Fibroblast of peridontal ligament (primary cell): ENCODE data around the gene MAP1LC3B2.

Experiments
- DNase-seq: peaks from one replicate; pipeline ENCODE4 v3.0.0-alpha.2; 2010; ENCODE audit errors: extremely low read depth

MAP1LC3B2 gene

DNA sequence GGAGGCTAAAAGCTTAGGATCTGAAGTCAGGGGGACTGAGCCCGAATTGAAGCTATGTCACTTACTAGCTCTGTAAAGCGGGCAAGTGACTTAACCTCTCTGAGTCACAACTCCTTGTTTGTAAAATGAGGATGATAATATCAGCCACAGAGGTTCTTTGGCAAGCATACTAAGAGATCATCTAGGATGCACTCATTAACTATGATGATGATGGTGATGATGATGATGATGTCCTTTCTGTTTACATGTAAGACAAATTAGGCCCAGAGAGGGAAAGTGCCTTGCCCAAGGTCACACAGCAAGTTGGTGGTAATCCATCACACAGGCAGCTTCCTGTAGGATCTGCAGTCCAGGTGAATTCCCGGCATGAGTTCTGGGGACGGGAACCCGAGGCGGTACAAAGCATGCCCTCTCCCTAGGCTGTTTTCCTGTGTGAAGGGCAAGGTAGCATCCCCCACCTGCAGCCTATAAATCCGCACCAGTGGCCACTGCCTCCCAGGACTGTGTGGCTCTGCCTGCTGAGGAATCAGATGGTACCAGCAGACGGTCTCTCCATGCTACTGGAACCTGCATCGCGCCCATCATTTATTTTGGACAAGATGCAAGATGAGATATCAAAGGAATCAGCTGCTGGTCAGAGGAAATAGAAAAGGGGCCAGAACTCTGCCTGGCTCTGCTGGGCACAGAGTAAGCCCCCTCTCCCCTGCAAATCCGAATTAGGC lies 55.2 kb downstream of the MAP1LC3B2 start:
- DNase-seq: no peak

DNA sequence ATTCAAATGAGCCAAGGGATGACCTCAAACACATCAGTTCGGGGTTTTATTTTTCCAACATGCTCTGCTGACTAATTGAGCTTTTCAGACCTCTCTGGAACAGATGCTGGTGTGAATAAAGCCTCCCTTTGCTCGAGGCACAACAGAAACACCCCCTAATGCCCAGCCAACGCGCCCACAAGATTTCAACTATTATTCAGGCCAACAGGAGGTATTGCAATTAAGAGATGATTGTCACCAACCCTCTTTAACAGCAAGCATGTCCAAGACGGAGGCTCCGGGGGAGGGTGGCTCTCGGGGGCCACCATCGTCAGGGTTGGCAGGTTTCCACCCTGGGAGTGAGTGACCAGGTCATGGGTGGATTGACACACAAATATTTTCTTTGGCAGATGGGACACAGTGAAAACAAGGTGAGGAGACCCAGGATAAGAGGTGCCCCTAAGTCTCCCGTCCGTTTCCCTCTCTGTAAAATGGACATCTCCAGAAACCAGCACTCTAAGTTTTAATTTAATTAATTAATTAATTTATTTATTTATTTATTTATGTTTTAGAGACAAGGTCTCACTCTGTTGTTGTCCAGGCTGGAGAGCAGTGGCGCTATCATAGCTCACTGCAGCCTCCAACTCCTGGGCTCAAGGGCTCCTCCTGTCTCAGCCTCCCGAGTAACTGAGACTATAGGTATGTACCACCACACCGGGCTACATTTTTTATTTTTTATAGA lies 56.1 kb downstream of the MAP1LC3B2 start:
- DNase-seq: no peak

DNA sequence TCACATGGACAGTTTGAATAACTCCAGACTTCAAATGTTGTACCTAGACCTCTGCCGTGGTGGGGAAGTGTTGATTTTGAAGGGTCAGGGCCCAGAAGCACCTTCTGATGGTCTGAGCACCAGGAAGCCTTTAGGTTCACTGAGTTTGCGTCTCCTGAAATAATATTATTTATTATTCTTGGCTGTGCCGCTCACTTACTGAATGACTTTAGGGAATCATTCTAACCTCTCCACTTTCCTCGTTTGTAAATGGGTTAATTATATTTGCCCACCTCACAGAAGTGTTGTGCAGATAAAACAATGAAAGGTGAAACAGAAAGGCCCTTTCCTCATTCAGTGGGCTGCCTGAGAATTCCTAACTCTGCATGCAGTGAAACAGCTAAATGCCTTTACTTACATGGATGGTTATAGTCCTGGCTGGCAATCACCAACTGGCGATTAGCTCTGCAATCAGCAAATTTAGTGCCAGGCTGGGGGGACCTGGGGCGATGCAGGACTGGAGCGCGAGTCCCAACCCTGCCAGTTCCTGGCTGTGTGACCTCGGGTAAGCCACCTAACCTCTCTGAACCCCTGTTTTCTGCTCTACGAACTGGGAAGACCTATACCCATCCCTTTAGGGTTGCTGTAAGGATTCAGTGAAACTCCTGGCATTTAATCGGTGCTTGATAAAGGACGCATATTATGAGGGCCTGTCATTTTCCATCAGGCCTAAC lies 57.5 kb downstream of the MAP1LC3B2 start:
- DNase-seq: no peak

DNA sequence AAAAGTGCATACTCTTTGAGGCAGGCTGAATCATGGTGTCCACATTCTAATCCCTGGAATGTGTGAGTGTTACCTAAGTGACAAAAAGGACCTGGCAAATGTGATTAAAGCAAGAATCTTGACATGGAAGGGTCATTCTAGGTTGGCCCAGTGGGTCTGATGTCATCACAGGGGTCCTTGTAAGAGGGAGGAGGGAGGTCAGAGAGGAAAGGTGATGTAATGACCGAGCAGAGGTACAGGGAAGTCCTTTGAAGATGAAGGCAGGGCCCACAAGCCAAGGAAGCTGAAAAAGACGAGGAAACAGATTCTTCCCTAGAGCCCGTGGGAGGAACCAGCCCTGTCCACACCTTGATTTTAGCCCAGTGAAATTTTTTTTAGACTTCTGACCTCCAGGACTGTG lies 60.1 kb downstream of the MAP1LC3B2 start:
- no peak for DNase-seq

DNA sequence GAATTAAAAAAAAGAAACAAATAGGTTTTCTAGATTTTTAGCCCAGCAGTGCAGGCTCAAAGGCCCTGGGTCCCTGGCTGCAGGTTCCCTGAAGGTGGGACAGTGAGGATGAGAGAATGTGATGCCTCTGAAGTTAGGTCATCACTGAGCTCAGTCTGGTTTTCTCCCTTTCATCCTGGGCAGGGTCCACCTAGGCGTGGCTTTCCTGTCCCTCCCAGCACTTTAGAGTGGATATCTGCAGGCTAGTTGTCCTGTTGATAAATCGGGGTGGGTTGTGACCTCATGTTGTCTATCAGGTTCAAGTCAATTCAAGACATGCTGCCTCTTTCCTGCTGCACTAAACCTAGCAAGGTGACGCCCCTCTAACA lies 60.9 kb downstream of the MAP1LC3B2 start:
- no peak for DNase-seq

DNA sequence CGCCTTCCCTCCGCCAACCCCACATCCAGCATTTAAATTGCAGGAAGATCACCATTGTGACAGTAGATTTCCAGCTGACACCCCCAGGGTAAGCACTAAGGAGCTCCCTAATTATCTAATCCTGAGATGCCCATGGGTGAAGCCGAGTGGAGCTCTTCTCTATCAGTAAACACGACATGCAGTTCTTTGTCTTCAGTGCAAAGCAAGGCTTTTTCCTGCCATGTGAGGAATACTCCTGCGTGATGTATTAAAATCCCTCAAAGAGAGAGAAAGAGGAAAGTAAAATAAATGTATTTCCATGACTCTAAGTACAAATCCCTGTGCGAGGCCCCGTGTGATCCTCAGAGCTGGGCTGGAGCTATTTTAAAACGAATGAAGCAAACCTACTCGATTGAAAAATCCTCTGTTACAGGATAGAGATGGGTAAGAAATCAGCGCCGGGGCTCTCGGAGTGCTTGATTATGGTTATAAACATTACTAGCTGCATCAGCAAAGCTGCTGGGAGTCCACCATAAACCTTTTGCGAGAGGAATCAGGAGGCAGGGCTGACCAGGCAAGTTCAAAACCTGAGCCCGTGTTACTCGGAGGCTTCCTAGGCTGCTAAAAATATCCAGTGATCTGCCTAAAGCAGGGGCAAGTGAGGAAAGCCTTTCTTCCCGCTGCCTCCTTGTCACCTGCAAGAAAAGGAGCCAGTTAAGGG lies 61.5 kb downstream of the MAP1LC3B2 start:
- DNase-seq: no peak

DNA sequence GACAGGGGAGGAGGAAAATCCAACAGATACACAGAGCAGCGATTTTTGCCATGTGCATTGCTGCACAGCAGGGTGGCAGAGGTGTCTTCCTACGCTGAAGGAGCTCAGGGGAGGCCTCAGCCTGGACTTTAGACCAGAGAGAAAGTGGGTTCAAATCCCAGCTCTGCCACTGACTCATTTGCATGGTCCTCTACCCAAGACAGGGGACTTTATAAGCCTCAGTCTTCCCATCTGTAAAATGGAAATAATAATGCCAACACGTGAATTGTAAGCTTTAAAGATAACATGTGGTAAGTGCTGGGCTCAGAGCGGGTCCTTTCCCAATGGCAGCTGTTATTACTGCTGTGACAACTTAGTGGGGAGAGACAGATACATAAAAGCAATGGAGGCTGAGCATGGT lies 62.0 kb downstream of the MAP1LC3B2 start:
- DNase-seq: no peak

DNA sequence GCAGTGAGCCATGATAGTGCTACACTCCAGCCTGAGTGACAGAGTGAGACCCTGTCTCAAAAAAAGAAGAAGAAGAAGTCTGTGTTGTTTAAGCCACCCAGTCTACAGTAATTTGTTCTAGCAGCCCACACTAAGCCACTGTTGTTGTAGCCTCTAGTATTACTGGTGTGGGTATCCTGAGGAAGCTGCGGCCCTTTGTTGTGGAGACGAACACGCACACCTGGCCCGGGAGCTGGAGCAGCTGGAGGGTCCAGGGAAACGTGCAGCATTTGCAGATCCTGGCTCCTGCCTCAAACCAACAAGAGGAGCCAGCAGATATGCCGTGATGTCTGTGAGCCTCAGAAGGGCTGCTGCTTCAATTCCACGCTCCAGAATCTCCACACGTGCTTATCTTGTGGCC lies 65.3 kb downstream of the MAP1LC3B2 start:
- DNase-seq: no peak

DNA sequence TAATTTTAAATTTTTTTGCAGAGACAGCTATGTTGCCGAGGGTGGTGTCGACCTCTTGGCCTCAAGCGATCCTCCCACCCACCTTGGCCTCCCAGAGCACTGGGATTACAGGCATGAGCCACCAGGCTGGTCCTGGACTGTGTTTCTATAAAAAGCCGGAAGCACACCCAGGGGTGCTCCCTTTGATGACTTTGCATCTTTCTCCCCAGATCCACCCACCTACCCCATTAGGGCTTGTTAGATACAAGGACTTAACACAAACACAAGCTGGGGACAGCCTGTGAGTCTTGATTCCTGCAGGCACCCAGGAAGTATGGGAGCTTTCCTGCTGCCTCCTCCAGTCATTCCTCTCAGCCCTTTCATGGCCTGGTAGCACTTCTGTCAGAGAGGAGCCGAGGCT lies 67.0 kb downstream of the MAP1LC3B2 start:
- no peak for DNase-seq
